ENCODE measurements around the gene KCNAB2.
"Not testable (repeated sequence)": the region's sequence is repeated elsewhere in the genome, so short reads cannot be mapped to it uniquely, and the experiment has no call there.

The KCNAB2 gene

GRCh38 chr1:6059866-6060265 lies 14.2 kb downstream of the KCNAB2 start:
- no peak overlapping the region for H3K27ac ChIP-seq (replicated peaks)
- DNase-seq (ENCODE audit: low read depth in 1 of 2, low spot score in 1 of 2) = no peak

GRCh38 chr1:6062670-6063069 lies 17.0 kb downstream of the KCNAB2 start:
- DNase-seq (ENCODE audit: low read depth in 1 of 2, low spot score in 1 of 2) = no peak
- TF ChIP-seq POLR2AphosphoS5 (IDR thresholded peaks at IDR 0.05; ENCODE audit: low read depth) (no peak; the same call in 1 of the 2 replicates), GABPA (IDR thresholded peaks at IDR 0.05; ENCODE audit: low read depth) (no peak), SPI1 (IDR thresholded peaks at IDR 0.05; ENCODE audit: borderline replicate concordance, low read depth) (no peak), CTCF (IDR thresholded peaks at IDR 0.05; ENCODE audit: insufficient read depth, low read length) (no peak), REST (IDR thresholded peaks at IDR 0.05; ENCODE audit: insufficient replicate concordance, low read depth) (no peak)
- H3K4me3 ChIP-seq (replicated peaks; ENCODE audit: insufficient read depth, low read length) = no peak overlapping the region
- H3K27ac ChIP-seq (replicated peaks) = no peak overlapping the region
- H3K27me3 ChIP-seq (ENCODE audit: insufficient read depth, poor library complexity, severe bottlenecking) = no peaks in the 10 kb centered on the region

More at GRCh38 chr1:6059866-6060265, 14.2 kb downstream of the KCNAB2 start:
- Histone ChIP-seq H3K4me3 (replicated peaks; ENCODE audit: insufficient read depth, low read length) (no peak overlapping the region), H3K27me3 (ENCODE audit: insufficient read depth, poor library complexity, severe bottlenecking) (no peaks in the 10 kb centered on the region)
- TF ChIP-seq REST (IDR thresholded peaks at IDR 0.05; ENCODE audit: insufficient replicate concordance, low read depth) (no peak), CTCF (IDR thresholded peaks at IDR 0.05; ENCODE audit: insufficient read depth, low read length) (no peak), SPI1 (IDR thresholded peaks at IDR 0.05; ENCODE audit: borderline replicate concordance, low read depth) (no peak), POLR2AphosphoS5 (IDR thresholded peaks at IDR 0.05; ENCODE audit: low read depth) (no peak), GABPA (IDR thresholded peaks at IDR 0.05; ENCODE audit: low read depth) (no peak)

- H3K4me3 ChIP-seq (replicated peaks; ENCODE audit: insufficient read depth, low read length); H3K27ac ChIP-seq (replicated peaks); H3K27me3 ChIP-seq (ENCODE audit: insufficient read depth, poor library complexity, severe bottlenecking): not testable (repeated sequence)
- peak in 1 of 2 experiments; percentile 26 for DNase-seq (ENCODE audit: low read depth in 1 of 2, low spot score in 1 of 2)
- TF ChIP-seq SPI1 (IDR thresholded peaks at IDR 0.05; ENCODE audit: borderline replicate concordance, low read depth) = peak; percentile 70
Observed at GRCh38 chr1:6063532-6064053, 17.9 kb downstream of the KCNAB2 start.

GRCh38 chr1:6065093-6065858 lies 19.6 kb downstream of the KCNAB2 start:
- Histone ChIP-seq H3K4me3 (replicated peaks; ENCODE audit: insufficient read depth, low read length) (no peak overlapping the region), H3K27me3 (ENCODE audit: insufficient read depth, poor library complexity, severe bottlenecking) (no peaks in the 10 kb centered on the region), H3K27ac (replicated peaks) (no peak overlapping the region)
- no peak for DNase-seq (ENCODE audit: low read depth in 1 of 2, low spot score in 1 of 2)
- TF ChIP-seq GABPA (IDR thresholded peaks at IDR 0.05; ENCODE audit: low read depth) = no peak
- no peak for TF ChIP-seq SPI1 (IDR thresholded peaks at IDR 0.05; ENCODE audit: borderline replicate concordance, low read depth)
- no peak for TF ChIP-seq REST (IDR thresholded peaks at IDR 0.05; ENCODE audit: insufficient replicate concordance, low read depth)
- TF ChIP-seq POLR2AphosphoS5 (IDR thresholded peaks at IDR 0.05; ENCODE audit: low read depth) = no peak; the same call in 1 of the 2 replicates

Data from HL-60 (cell line).